Activated CD8-positive, alpha-beta T cell treated with anti-CD3 and anti-CD28 coated beads for 36 hours (primary cell): ENCODE data around the gene E4F1. TPM values are rescaled to one million over a fixed set of nuclear protein-coding genes. Genes with fewer than 3 reads are reported as not detected.

Experiments used
- ATAC-seq: fragments of 200-7000 bp; cut with Tn5 transposase; one replicate; pipeline ENCODE4 v1.10.0; 2021; ENCODE audit warnings: mild to moderate bottlenecking, moderate library complexity
- CTCF ChIA-PET: fragments of 350-600 bp; sonication (Branson Sonifier 250); formaldehyde crosslinking; loops from one replicate; lab custom pipeline; 2021; ENCODE audit warnings: antibody characterized with exemption; lab: Charles Lee
- POLR2A ChIA-PET: fragments of 350-600 bp; sonication (Branson Sonifier 250); formaldehyde crosslinking; loops from one replicate; lab custom pipeline; 2021; ENCODE audit warnings: antibody characterized with exemption; lab: Charles Lee
- DNase-seq: peaks from one replicate; pipeline ENCODE4 v3.0.0-alpha.2; 2020
- H3K27ac Mint-ChIP-seq: one replicate; pipeline ENCODE4 v1.8.0; 2021; ENCODE audit warnings: mild to moderate bottlenecking, mixed read lengths
- H3K27me3 Mint-ChIP-seq: one replicate; pipeline ENCODE4 v1.8.0; 2021; ENCODE audit warnings: mixed read lengths
- H3K36me3 Mint-ChIP-seq: one replicate; pipeline ENCODE4 v1.8.0; 2021; ENCODE audit warnings: low read depth, mixed read lengths
- H3K4me1 Mint-ChIP-seq: one replicate; pipeline ENCODE4 v1.8.0; 2021; ENCODE audit warnings: low read depth, mixed read lengths
- H3K4me3 Mint-ChIP-seq: one replicate; pipeline ENCODE4 v1.8.0; 2021; ENCODE audit warnings: mild to moderate bottlenecking, moderate library complexity, mixed read lengths
- H3K9me3 Mint-ChIP-seq: one replicate; pipeline ENCODE4 v1.8.0; 2021; ENCODE audit warnings: mixed read lengths
- CTCF ChIP-seq: fragments of 200-600 bp; IDR thresholded peaks from one replicate; pipeline ENCODE4 v1.8.0; 2022; ENCODE audit warnings: antibody characterized with exemption, mild to moderate bottlenecking
- intact Hi-C: fragments of 100-400 bp; cut with micrococcal nuclease; formaldehyde crosslinking; loops from one replicate; pipeline ENCODE4 v1.10.0; 2022
- total RNA-seq, 2 experiments: library from RNA; stranded (reverse); gene quantifications; one replicate each; pipeline ENCODE4 v1.2.3, GENCODE V29; 2021

Gene E4F1
- total RNA-seq, 2 experiments from 2014 or later = 19.4 to 21.1 TPM

GRCh38 chr16:2246301-2246885 lies 23.0 kb downstream of the E4F1 start:
- H3K27ac Mint-ChIP-seq = no peak overlapping the region
- intact Hi-C loops = no loop called here

GRCh38 chr16:2250652-2251295 lies 27.4 kb downstream of the E4F1 start:
- POLR2A ChIA-PET = interaction anchor here (0.8 to 3.8 kb wide), 21 partner anchors 9 to 646 kb away, joined by 3 to 59 read pairs (median 5); partner anchors contain the start of genes BRICD5, DNASE1L2, RNPS1 and TRAF7
- ATAC-seq (no peak), DNase-seq (peak; percentile 70)
- peak overlapping the region; percentile 91 for H3K27ac Mint-ChIP-seq
- no peaks in the 10 kb centered on the region for H3K27me3 Mint-ChIP-seq
- no peak for TF ChIP-seq CTCF
- CTCF ChIA-PET = interaction anchor here (0.9 to 3.1 kb wide), 4 partner anchors 12 to 56 kb away, joined by 4 to 24 read pairs (median 10); partner anchors contain the start of gene CASKIN1
- H3K4me3 Mint-ChIP-seq = peak overlapping the region; percentile 88
- H3K36me3 Mint-ChIP-seq = peaks cover 33% of the 10 kb centered on the region
- intact Hi-C loops = no loop called here
- no peaks in the 10 kb centered on the region for H3K9me3 Mint-ChIP-seq
- peaks cover 14% of the 10 kb centered on the region for H3K4me1 Mint-ChIP-seq

More at GRCh38 chr16:2246301-2246885, 23.0 kb downstream of the E4F1 start:
- POLR2A ChIA-PET = interaction anchor here (1.2 kb wide), 1 partner anchor 20 kb away, joined by 3 read pairs; no protein-coding TSS in a partner anchor
- CTCF ChIA-PET = interaction anchor here (1.1 kb wide), 1 partner anchor 11 kb away, joined by 3 read pairs; no protein-coding TSS in a partner anchor
- ATAC-seq (no peak), DNase-seq (no peak)
- Mint-ChIP-seq H3K4me1 (peaks cover 5% of the 10 kb centered on the region), H3K9me3 (no peaks in the 10 kb centered on the region), H3K27me3 (no peaks in the 10 kb centered on the region), H3K4me3 (no peak overlapping the region), H3K36me3 (peaks cover 18% of the 10 kb centered on the region)
- no peak for TF ChIP-seq CTCF

GRCh38 chr16:2251296-2252111 lies 28.1 kb downstream of the E4F1 start, which contains the start of gene ECI1:
ECI1 (minus strand) TSS chr16:2251587; CDS start chr16:2251566, 21 bp downstream.
- ATAC-seq = peak; percentile 91
- Mint-ChIP-seq H3K9me3 (no peaks in the 10 kb centered on the region), H3K27me3 (no peaks in the 10 kb centered on the region), H3K36me3 (peaks cover 37% of the 10 kb centered on the region), H3K27ac (peak within 1 kb of the TSS; percentile 91), H3K4me1 (peaks cover 14% of the 10 kb centered on the region), H3K4me3 (peak within 1 kb of the TSS; percentile 88)
- peak; percentile 87 for DNase-seq
- TF ChIP-seq CTCF = peak; percentile 41
- intact Hi-C loops = no loop called here
- POLR2A ChIA-PET = interaction anchor here (0.6 to 3.8 kb wide), 31 partner anchors 9 to 645 kb away, joined by 3 to 59 read pairs (median 5); partner anchors contain the start of genes BRICD5, CCNF, DNASE1L2 and PGP
- CTCF ChIA-PET = interaction anchor here (0.6 to 3.1 kb wide), 6 partner anchors 12 to 249 kb away, joined by 3 to 24 read pairs (median 6); partner anchors contain the start of gene CASKIN1

GRCh38 chr16:2252806-2253148 lies 29.4 kb downstream of the E4F1 start:
- peaks cover 14% of the 10 kb centered on the region for H3K4me1 Mint-ChIP-seq
- no peak for TF ChIP-seq CTCF
- ChIA-PET POLR2A (interaction anchor here (0.6 to 3.8 kb wide), 13 partner anchors 9 to 272 kb away, joined by 3 to 59 read pairs (median 7); partner anchors contain the start of genes DNASE1L2, PGP and TRAF7), CTCF (interaction anchor here (1.1 to 3.1 kb wide), 4 partner anchors 10 to 248 kb away, joined by 3 to 24 read pairs (median 10); partner anchors contain the start of gene CASKIN1)
- DNase-seq = no peak
- H3K27me3 Mint-ChIP-seq = no peaks in the 10 kb centered on the region
- intact Hi-C loops = no loop called here
- H3K36me3 Mint-ChIP-seq = peaks cover 46% of the 10 kb centered on the region
- peak overlapping the region; percentile 49 for H3K27ac Mint-ChIP-seq
- peak overlapping the region; percentile 7 for H3K4me3 Mint-ChIP-seq
- no peaks in the 10 kb centered on the region for H3K9me3 Mint-ChIP-seq
- ATAC-seq = no peak
